GM23338 (cell line): ENCODE data around the gene YWHAH. TPM values are rescaled to one million over a fixed set of nuclear protein-coding genes. Genes with fewer than 3 reads are reported as not detected.

Source experiments
- ATAC-seq: fragments of 200-7000 bp; cut with Tn5 transposase; 3 replicates; pipeline ENCODE4 v1.9.1; 2020
- DNase-seq: peaks from one replicate; pipeline ENCODE4 v3.0.0-alpha.2; 2015; ENCODE audit warnings: low spot score
- H2AFZ ChIP-seq: fragments of 200-600 bp; sonication (generic); 2 replicates; pipeline ENCODE4 v1.8.0; 2016; ENCODE audit warnings: antibody characterized with exemption, mild to moderate bottlenecking, moderate library complexity
- H3F3A ChIP-seq: fragments of 200-600 bp; sonication (generic); replicated peaks from 2 replicates; pipeline ENCODE4 v1.8.0; 2017; ENCODE audit warnings: antibody characterized with exemption, mixed run types, low read depth
- H3K27ac ChIP-seq: fragments of 200-600 bp; sonication (generic); 2 replicates; pipeline ENCODE4 v1.6.1; 2016; ENCODE audit warnings: low read depth
- H3K27me3 ChIP-seq: fragments of 200-600 bp; sonication (generic); 2 replicates; pipeline ENCODE4 v1.8.0; 2016; ENCODE audit warnings: mild to moderate bottlenecking, mixed run types, moderate library complexity; ENCODE audit not compliant: insufficient read depth
- H3K36me3 ChIP-seq: fragments of 200-600 bp; sonication (generic); 2 replicates; pipeline ENCODE4 v1.8.0; 2016; ENCODE audit warnings: mild to moderate bottlenecking; ENCODE audit not compliant: insufficient read depth
- H3K4me1 ChIP-seq: fragments of 200-600 bp; sonication (generic); 2 replicates; pipeline ENCODE4 v1.8.0; 2016; ENCODE audit warnings: mild to moderate bottlenecking, moderate library complexity; ENCODE audit not compliant: insufficient read depth
- H3K4me2 ChIP-seq: fragments of 200-600 bp; sonication (generic); 2 replicates; pipeline ENCODE4 v1.7.1; 2017; ENCODE audit warnings: mixed run types
- H3K4me3 ChIP-seq: fragments of 200-600 bp; sonication (generic); 2 replicates; pipeline ENCODE4 v1.6.1; 2016; ENCODE audit warnings: mixed run types
- H3K79me2 ChIP-seq: fragments of 200-600 bp; sonication (generic); replicated peaks from 2 replicates; pipeline ENCODE4 v1.8.0; 2017; ENCODE audit warnings: mild to moderate bottlenecking; ENCODE audit not compliant: insufficient read depth
- H3K9me2 ChIP-seq: fragments of 200-600 bp; sonication (generic); 2 replicates; pipeline ENCODE4 v1.8.0; 2017; ENCODE audit not compliant: insufficient read depth
- H4K20me1 ChIP-seq: fragments of 200-600 bp; sonication (generic); replicated peaks from 2 replicates; pipeline ENCODE4 v1.8.0; 2017; ENCODE audit warnings: mild to moderate bottlenecking; ENCODE audit not compliant: insufficient read depth
- H3K27ac Mint-ChIP-seq: 2 replicates; pipeline ENCODE4 v1.8.0; 2020; ENCODE audit warnings: inconsistent platforms, mild to moderate bottlenecking, moderate library complexity, mixed read lengths
- H3K27me3 Mint-ChIP-seq: 3 replicates; pipeline ENCODE4 v1.8.0; 2022; ENCODE audit warnings: low read depth, mild to moderate bottlenecking, moderate library complexity, mixed read lengths, inconsistent platforms; ENCODE audit not compliant: insufficient read depth, poor library complexity
- H3K36me3 Mint-ChIP-seq: 3 replicates; pipeline ENCODE4 v1.8.0; 2021; ENCODE audit warnings: low read depth, mild to moderate bottlenecking, inconsistent platforms, moderate library complexity, mixed read lengths
- H3K4me1 Mint-ChIP-seq: 3 replicates; pipeline ENCODE4 v1.8.0; 2020; ENCODE audit warnings: mild to moderate bottlenecking, inconsistent platforms, mixed read lengths
- H3K4me3 Mint-ChIP-seq: 3 replicates; pipeline ENCODE4 v1.8.0; 2021; ENCODE audit warnings: moderate library complexity, mild to moderate bottlenecking, inconsistent platforms, mixed read lengths
- H3K9me3 Mint-ChIP-seq: 3 replicates; pipeline ENCODE4 v1.8.0; 2020; ENCODE audit warnings: moderate library complexity, mild to moderate bottlenecking, inconsistent platforms, mixed read lengths
- CREB1 ChIP-seq: fragments of 250-450 bp; sonication (Bioruptor Pico); IDR thresholded peaks from 2 replicates; pipeline ENCODE4 v1.5.0; 2020; ENCODE audit warnings: low read depth, mild to moderate bottlenecking, moderate library complexity
- EZH2phosphoT487 ChIP-seq: fragments of 200-600 bp; sonication (generic); IDR thresholded peaks from one replicate; pipeline ENCODE4 v1.8.1; 2018; ENCODE audit warnings: antibody characterized with exemption; ENCODE audit not compliant: unreplicated experiment
- JUNB ChIP-seq: IDR thresholded peaks from one replicate; pipeline ENCODE4 v1.6.1; 2016; ENCODE audit warnings: antibody characterized with exemption; ENCODE audit not compliant: unreplicated experiment
- NANOG ChIP-seq: IDR thresholded peaks from 2 replicates; pipeline ENCODE4 v1.6.1; 2016; ENCODE audit warnings: antibody characterized with exemption, borderline replicate concordance
- STAT1 ChIP-seq: IDR thresholded peaks from one replicate; pipeline ENCODE4 v1.6.1; 2016; ENCODE audit warnings: antibody characterized with exemption; ENCODE audit not compliant: unreplicated experiment
- ZNF331 ChIP-seq: fragments of 250-450 bp; sonication (Bioruptor Pico); IDR thresholded peaks from 2 replicates; pipeline ENCODE4 v1.5.0; 2020; ENCODE audit warnings: low read depth, mild to moderate bottlenecking, moderate library complexity
- polyA plus RNA-seq: library from polyadenylated mRNA; unstranded; fragments of >200 nt; fragmentation: Nextera tagmentation; extraction: Ambion mirVana; gene quantifications from 2 replicates; pipeline ENCODE4 v1.2.1, GENCODE V29; 2016
- total RNA-seq: library from RNA; depleted of rRNA; stranded (reverse); fragments of >200 nt; shearing (Covaris generic); gene quantifications from 2 replicates; pipeline ENCODE4 v1.2.3, GENCODE V29; 2014
- TF ChIP-seq, protein P1 (sequence below): IDR thresholded peaks from 2 replicates; pipeline ENCODE4 v1.6.1; 2016; ENCODE audit warnings: antibody characterized with exemption
- TF ChIP-seq, protein P2 (sequence below), 2 experiments: fragments of 200-600 bp in 1 of 2; sonication (generic) in 1 of 2; conservative IDR thresholded peaks; 2 replicates each; pipeline versions ENCODE4 v1.5.1 to v1.6.1; 2016 to 2017; ENCODE audit warnings: antibody characterized with exemption in 2 of 2, low read depth in 2 of 2, mild to moderate bottlenecking in 2 of 2, moderate library complexity in 1 of 2
- TF ChIP-seq, protein P3 (sequence below): fragments of 250-450 bp; sonication (Bioruptor Pico); IDR thresholded peaks from 2 replicates; pipeline ENCODE4 v1.5.0; 2020; ENCODE audit warnings: mild to moderate bottlenecking, moderate library complexity
- TF ChIP-seq, protein P4 (sequence below): IDR thresholded peaks from one replicate; pipeline ENCODE4 v1.6.1; 2018; ENCODE audit warnings: antibody characterized with exemption; ENCODE audit not compliant: unreplicated experiment

The YWHAH gene
- total and polyA plus RNA-seq, 2 experiments from 2014 or later = 277 to 283 TPM

GRCh38 chr22:31901388-31902137, 42.8 kb upstream of the YWHAH start (continued):
- TF ChIP-seq, protein P1, sequence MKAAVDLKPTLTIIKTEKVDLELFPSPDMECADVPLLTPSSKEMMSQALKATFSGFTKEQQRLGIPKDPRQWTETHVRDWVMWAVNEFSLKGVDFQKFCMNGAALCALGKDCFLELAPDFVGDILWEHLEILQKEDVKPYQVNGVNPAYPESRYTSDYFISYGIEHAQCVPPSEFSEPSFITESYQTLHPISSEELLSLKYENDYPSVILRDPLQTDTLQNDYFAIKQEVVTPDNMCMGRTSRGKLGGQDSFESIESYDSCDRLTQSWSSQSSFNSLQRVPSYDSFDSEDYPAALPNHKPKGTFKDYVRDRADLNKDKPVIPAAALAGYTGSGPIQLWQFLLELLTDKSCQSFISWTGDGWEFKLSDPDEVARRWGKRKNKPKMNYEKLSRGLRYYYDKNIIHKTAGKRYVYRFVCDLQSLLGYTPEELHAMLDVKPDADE = no peak
- TF ChIP-seq NANOG = no peak

GRCh38 chr22:31904651-31905050, 39.7 kb upstream of the YWHAH start:
- Histone ChIP-seq H3K79me2 (no peaks in the 10 kb centered on the region), H3F3A (no peaks in the 10 kb centered on the region), H3K9me2 (no peaks in the 10 kb centered on the region), H3K27ac (no peak overlapping the region), H4K20me1 (no peaks in the 10 kb centered on the region), H3K27me3 (no peaks in the 10 kb centered on the region), H3K4me3 (no peak overlapping the region), H3K4me2 (no peak overlapping the region), H3K36me3 (no peaks in the 10 kb centered on the region), H3K4me1 (no peaks in the 10 kb centered on the region), H2AFZ (no peak overlapping the region)
- Mint-ChIP-seq H3K9me3 (no peaks in the 10 kb centered on the region), H3K27ac (no peak overlapping the region), H3K4me1 (no peaks in the 10 kb centered on the region), H3K4me3 (no peak overlapping the region), H3K27me3 (peaks cover 2% of the 10 kb centered on the region), H3K36me3 (peaks cover 12% of the 10 kb centered on the region; the same call in 2 of the 3 replicates)
- DNase-seq (no peak), ATAC-seq (no peak)
- TF ChIP-seq CREB1 = no peak
- TF ChIP-seq ZNF331 = no peak
- TF ChIP-seq, protein P2, sequence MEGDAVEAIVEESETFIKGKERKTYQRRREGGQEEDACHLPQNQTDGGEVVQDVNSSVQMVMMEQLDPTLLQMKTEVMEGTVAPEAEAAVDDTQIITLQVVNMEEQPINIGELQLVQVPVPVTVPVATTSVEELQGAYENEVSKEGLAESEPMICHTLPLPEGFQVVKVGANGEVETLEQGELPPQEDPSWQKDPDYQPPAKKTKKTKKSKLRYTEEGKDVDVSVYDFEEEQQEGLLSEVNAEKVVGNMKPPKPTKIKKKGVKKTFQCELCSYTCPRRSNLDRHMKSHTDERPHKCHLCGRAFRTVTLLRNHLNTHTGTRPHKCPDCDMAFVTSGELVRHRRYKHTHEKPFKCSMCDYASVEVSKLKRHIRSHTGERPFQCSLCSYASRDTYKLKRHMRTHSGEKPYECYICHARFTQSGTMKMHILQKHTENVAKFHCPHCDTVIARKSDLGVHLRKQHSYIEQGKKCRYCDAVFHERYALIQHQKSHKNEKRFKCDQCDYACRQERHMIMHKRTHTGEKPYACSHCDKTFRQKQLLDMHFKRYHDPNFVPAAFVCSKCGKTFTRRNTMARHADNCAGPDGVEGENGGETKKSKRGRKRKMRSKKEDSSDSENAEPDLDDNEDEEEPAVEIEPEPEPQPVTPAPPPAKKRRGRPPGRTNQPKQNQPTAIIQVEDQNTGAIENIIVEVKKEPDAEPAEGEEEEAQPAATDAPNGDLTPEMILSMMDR (conservative IDR thresholded peaks at IDR 0.05; ENCODE audit: low read depth in 2 of 2) = no peak
- TF ChIP-seq, protein P1 = no peak
- no peak for TF ChIP-seq STAT1
- TF ChIP-seq NANOG = no peak
- TF ChIP-seq JUNB = no peak
- TF ChIP-seq EZH2phosphoT487 = no peak
- TF ChIP-seq, protein P3, sequence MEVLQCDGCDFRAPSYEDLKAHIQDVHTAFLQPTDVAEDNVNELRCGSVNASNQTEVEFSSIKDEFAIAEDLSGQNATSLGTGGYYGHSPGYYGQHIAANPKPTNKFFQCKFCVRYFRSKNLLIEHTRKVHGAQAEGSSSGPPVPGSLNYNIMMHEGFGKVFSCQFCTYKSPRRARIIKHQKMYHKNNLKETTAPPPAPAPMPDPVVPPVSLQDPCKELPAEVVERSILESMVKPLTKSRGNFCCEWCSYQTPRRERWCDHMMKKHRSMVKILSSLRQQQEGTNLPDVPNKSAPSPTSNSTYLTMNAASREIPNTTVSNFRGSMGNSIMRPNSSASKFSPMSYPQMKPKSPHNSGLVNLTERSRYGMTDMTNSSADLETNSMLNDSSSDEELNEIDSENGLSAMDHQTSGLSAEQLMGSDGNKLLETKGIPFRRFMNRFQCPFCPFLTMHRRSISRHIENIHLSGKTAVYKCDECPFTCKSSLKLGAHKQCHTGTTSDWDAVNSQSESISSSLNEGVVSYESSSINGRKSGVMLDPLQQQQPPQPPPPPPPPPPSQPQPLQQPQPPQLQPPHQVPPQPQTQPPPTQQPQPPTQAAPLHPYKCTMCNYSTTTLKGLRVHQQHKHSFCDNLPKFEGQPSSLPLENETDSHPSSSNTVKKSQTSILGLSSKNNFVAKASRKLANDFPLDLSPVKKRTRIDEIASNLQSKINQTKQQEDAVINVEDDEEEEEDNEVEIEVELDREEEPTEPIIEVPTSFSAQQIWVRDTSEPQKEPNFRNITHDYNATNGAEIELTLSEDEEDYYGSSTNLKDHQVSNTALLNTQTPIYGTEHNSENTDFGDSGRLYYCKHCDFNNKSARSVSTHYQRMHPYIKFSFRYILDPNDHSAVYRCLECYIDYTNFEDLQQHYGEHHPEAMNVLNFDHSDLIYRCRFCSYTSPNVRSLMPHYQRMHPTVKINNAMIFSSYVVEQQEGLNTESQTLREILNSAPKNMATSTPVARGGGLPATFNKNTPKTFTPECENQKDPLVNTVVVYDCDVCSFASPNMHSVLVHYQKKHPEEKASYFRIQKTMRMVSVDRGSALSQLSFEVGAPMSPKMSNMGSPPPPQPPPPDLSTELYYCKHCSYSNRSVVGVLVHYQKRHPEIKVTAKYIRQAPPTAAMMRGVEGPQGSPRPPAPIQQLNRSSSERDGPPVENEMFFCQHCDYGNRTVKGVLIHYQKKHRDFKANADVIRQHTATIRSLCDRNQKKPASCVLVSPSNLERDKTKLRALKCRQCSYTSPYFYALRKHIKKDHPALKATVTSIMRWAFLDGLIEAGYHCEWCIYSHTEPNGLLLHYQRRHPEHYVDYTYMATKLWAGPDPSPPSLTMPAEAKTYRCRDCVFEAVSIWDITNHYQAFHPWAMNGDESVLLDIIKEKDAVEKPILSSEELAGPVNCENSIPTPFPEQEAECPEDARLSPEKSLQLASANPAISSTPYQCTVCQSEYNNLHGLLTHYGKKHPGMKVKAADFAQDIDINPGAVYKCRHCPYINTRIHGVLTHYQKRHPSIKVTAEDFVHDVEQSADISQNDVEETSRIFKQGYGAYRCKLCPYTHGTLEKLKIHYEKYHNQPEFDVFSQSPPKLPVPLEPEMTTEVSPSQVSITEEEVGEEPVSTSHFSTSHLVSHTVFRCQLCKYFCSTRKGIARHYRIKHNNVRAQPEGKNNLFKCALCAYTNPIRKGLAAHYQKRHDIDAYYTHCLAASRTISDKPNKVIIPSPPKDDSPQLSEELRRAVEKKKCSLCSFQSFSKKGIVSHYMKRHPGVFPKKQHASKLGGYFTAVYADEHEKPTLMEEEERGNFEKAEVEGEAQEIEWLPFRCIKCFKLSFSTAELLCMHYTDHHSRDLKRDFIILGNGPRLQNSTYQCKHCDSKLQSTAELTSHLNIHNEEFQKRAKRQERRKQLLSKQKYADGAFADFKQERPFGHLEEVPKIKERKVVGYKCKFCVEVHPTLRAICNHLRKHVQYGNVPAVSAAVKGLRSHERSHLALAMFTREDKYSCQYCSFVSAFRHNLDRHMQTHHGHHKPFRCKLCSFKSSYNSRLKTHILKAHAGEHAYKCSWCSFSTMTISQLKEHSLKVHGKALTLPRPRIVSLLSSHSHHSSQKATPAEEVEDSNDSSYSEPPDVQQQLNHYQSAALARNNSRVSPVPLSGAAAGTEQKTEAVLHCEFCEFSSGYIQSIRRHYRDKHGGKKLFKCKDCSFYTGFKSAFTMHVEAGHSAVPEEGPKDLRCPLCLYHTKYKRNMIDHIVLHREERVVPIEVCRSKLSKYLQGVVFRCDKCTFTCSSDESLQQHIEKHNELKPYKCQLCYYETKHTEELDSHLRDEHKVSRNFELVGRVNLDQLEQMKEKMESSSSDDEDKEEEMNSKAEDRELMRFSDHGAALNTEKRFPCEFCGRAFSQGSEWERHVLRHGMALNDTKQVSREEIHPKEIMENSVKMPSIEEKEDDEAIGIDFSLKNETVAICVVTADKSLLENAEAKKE = no peak
- TF ChIP-seq, protein P4, sequence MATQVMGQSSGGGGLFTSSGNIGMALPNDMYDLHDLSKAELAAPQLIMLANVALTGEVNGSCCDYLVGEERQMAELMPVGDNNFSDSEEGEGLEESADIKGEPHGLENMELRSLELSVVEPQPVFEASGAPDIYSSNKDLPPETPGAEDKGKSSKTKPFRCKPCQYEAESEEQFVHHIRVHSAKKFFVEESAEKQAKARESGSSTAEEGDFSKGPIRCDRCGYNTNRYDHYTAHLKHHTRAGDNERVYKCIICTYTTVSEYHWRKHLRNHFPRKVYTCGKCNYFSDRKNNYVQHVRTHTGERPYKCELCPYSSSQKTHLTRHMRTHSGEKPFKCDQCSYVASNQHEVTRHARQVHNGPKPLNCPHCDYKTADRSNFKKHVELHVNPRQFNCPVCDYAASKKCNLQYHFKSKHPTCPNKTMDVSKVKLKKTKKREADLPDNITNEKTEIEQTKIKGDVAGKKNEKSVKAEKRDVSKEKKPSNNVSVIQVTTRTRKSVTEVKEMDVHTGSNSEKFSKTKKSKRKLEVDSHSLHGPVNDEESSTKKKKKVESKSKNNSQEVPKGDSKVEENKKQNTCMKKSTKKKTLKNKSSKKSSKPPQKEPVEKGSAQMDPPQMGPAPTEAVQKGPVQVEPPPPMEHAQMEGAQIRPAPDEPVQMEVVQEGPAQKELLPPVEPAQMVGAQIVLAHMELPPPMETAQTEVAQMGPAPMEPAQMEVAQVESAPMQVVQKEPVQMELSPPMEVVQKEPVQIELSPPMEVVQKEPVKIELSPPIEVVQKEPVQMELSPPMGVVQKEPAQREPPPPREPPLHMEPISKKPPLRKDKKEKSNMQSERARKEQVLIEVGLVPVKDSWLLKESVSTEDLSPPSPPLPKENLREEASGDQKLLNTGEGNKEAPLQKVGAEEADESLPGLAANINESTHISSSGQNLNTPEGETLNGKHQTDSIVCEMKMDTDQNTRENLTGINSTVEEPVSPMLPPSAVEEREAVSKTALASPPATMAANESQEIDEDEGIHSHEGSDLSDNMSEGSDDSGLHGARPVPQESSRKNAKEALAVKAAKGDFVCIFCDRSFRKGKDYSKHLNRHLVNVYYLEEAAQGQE = no peak
